ENCODE results near the gene ZNF556.

- TF ChIP-seq CTCF (IDR thresholded peaks at IDR 0.05) (no peak), POLR2A (IDR thresholded peaks at IDR 0.05) (no peak)
These were observed 50.4 kb downstream of the ZNF556 start for GRCh38 chr19:2917275-2918184.

Data from heart left ventricle (tissue), 13 donors.